Measurements from ENCODE around the gene CSMD2. TPM values are rescaled to one million over a fixed set of nuclear protein-coding genes. Genes with fewer than 3 reads are reported as not detected.

CSMD2 gene
- total RNA-seq, 2 donors from 2014 or later = 2.8 to 3.0 TPM

- Histone ChIP-seq H3K4me3 (no peak overlapping the region), H3K4me1 (ENCODE audit: control insufficient read depth in 1 of 2, low read depth in 2 of 2) (no peaks in the 10 kb centered on the region), H3K36me3 (no peaks in the 10 kb centered on the region), H3K27ac (no peak overlapping the region), H3K9me3 (peaks cover 6% of the 10 kb centered on the region), H3K27me3 (replicated peaks; ENCODE audit: insufficient read depth) (no peaks in the 10 kb centered on the region)
- DNase-seq (ENCODE audit: low spot score) (no peak), ATAC-seq (ENCODE audit: insufficient number of reproducible peaks, low FRiP score, low read depth) (no peak)
- no peak for TF ChIP-seq CTCF (IDR thresholded peaks at IDR 0.05)
These were observed 617.5 kb downstream of the CSMD2 start for GRCh38 chr1:33547576-33547975.

DNA sequence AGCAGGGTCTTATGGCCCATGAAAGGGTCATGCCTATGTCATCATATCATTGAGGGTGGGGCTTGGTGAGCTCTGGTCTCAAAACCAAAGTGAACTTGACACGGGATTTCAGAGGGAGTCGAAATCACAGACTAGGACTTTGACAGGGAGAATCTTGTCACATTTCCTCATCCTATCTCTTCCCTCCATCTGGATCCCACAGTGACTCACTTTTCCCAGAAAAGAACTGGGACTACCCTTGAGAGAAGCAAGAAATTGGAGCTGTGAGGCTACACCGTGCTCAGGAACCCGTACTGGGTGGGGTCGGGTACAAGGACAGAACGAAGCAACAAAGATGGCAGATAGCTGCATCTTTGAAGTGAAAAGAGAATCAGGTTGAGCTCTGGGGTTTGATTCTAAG lies 623.1 kb downstream of the CSMD2 start:
- no peak overlapping the region for H3K4me3 ChIP-seq
- no peak overlapping the region for H3K27ac ChIP-seq
- no peak for TF ChIP-seq CTCF (IDR thresholded peaks at IDR 0.05)
- H3K36me3 ChIP-seq = no peaks in the 10 kb centered on the region
- no peaks in the 10 kb centered on the region for H3K27me3 ChIP-seq (replicated peaks; ENCODE audit: insufficient read depth)
- no peak for DNase-seq (ENCODE audit: low spot score)
- ATAC-seq (ENCODE audit: insufficient number of reproducible peaks, low FRiP score, low read depth) = no peak
- H3K9me3 ChIP-seq = no peaks in the 10 kb centered on the region
- H3K4me1 ChIP-seq (ENCODE audit: control insufficient read depth in 1 of 2, low read depth in 2 of 2) = no peaks in the 10 kb centered on the region

- no peaks in the 10 kb centered on the region for H3K36me3 ChIP-seq
- no peaks in the 10 kb centered on the region for H3K27me3 ChIP-seq (replicated peaks; ENCODE audit: insufficient read depth)
- H3K9me3 ChIP-seq = no peaks in the 10 kb centered on the region
- no peak for TF ChIP-seq CTCF (IDR thresholded peaks at IDR 0.05)
- no peaks in the 10 kb centered on the region for H3K4me1 ChIP-seq (ENCODE audit: control insufficient read depth in 1 of 2, low read depth in 2 of 2)
- no peak overlapping the region for H3K4me3 ChIP-seq
- H3K27ac ChIP-seq = no peak overlapping the region
- ATAC-seq (ENCODE audit: insufficient number of reproducible peaks, low FRiP score, low read depth) (no peak), DNase-seq (ENCODE audit: low spot score) (no peak)
These were observed 627.1 kb downstream of the CSMD2 start for GRCh38 chr1:33537885-33538284.

- H3K27ac ChIP-seq = no peak overlapping the region
- no peaks in the 10 kb centered on the region for H3K27me3 ChIP-seq (replicated peaks; ENCODE audit: insufficient read depth)
- DNase-seq (ENCODE audit: low spot score) = no peak
- no peak for TF ChIP-seq CTCF (IDR thresholded peaks at IDR 0.05)
- ATAC-seq (ENCODE audit: insufficient number of reproducible peaks, low FRiP score, low read depth) = no peak
- H3K36me3 ChIP-seq = no peaks in the 10 kb centered on the region
- no peaks in the 10 kb centered on the region for H3K4me1 ChIP-seq (ENCODE audit: control insufficient read depth in 1 of 2, low read depth in 2 of 2)
- H3K9me3 ChIP-seq = no peaks in the 10 kb centered on the region
- H3K4me3 ChIP-seq = no peak overlapping the region
These were observed 629.7 kb downstream of the CSMD2 start for GRCh38 chr1:33535334-33535733.

DNA sequence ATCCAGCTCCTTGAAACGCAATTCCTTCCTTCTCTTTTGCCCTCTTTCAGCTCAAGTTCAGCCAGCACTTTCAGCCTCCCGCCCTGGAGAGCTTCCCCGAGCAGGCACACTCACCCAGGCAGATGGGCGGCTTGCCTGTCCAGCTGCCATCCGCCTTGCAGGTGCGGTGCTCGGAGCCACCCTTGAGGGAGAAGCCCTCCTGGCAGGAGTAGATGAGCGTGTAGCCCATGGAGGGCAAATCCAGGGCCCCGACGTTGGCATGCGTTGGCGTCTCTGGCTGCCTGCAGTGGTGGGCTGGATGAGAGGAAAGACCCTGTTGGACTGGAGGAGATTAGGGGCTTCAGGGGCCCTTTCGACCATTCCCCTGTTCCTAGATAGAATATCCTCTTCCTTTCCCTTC lies 632.1 kb downstream of the CSMD2 start:
- ATAC-seq (ENCODE audit: insufficient number of reproducible peaks, low FRiP score, low read depth) (no peak), DNase-seq (ENCODE audit: low spot score) (no peak)
- TF ChIP-seq CTCF (IDR thresholded peaks at IDR 0.05) = no peak
- Histone ChIP-seq H3K4me3 (no peak overlapping the region), H3K4me1 (ENCODE audit: control insufficient read depth in 1 of 2, low read depth in 2 of 2) (no peaks in the 10 kb centered on the region), H3K9me3 (no peaks in the 10 kb centered on the region), H3K36me3 (no peaks in the 10 kb centered on the region), H3K27me3 (replicated peaks; ENCODE audit: insufficient read depth) (no peaks in the 10 kb centered on the region), H3K27ac (no peak overlapping the region)

Data from thoracic aorta (tissue), 2 donors.